H1 (cell line): ENCODE data around the gene GRB7. TPM values are rescaled to one million over a fixed set of nuclear protein-coding genes. Genes with fewer than 3 reads are reported as not detected.

Experiments used
- EGR1 ChIP-seq: IDR thresholded peaks from 2 replicates; pipeline ENCODE4 v1.6.1; 2011; ENCODE audit warnings: low read depth, low read length, borderline replicate concordance
- EP300 ChIP-seq, 2 experiments: IDR thresholded peaks; 1 replicate in 1 of 2; 2 replicates in 1 of 2; pipeline ENCODE4 v1.6.1; 2011 to 2012; ENCODE audit warnings: low read depth in 2 of 2, low read length in 2 of 2, mild to moderate bottlenecking in 2 of 2, borderline replicate concordance in 1 of 2, inconsistent platforms in 1 of 2, moderate library complexity in 1 of 2
- EZH2 ChIP-seq: fragments of 200-600 bp; sonication (generic); IDR thresholded peaks from 2 replicates; pipeline ENCODE4 v1.7.1; 2012; ENCODE audit warnings: low read depth, mild to moderate bottlenecking, moderate library complexity, low read length, inconsistent platforms; ENCODE audit not compliant: severe bottlenecking
- PHF8 ChIP-seq: fragments of 200-600 bp; sonication (generic); conservative IDR thresholded peaks from 2 replicates; pipeline ENCODE4 v1.7.1; 2012; ENCODE audit warnings: low read depth, mild to moderate bottlenecking, inconsistent platforms, low read length, moderate library complexity
- polyA plus RNA-seq, 7 experiments: library from polyadenylated mRNA; depleted of rRNA in 3 of 7; stranded (reverse) in 5 of 7; unstranded in 2 of 7; fragments of >200 nt in 5 of 7; fragments of 200-250 nt in 2 of 7; gene quantifications; 1 replicate in 5 of 7; 2 replicates in 1 of 7; 4 replicates in 1 of 7; pipeline versions ENCODE4 v1.2.1 to v1.2.3, GENCODE V29; 2011 to 2013; ENCODE audit warnings: missing spikeins in 2 of 7, mixed read lengths in 2 of 7
- total RNA-seq: library from RNA; stranded (reverse); fragmentation: NEBNext Ultra II Directional; extraction: Animal tissue kit (Norgen Biotek cat#: 25700); gene quantifications from 2 replicates; pipeline ENCODE4 v1.2.1, GENCODE V29; 2021
- TF ChIP-seq, protein P1 (sequence below): fragments of 300-600 bp; sonication (generic); IDR thresholded peaks from 2 replicates; pipeline ENCODE4 v1.7.1; 2012; ENCODE audit warnings: low read length, moderate library complexity, mild to moderate bottlenecking, inconsistent platforms; ENCODE audit not compliant: insufficient replicate concordance
- TF ChIP-seq, protein P2 (sequence below): IDR thresholded peaks from 2 replicates; pipeline ENCODE4 v1.6.1; 2011; ENCODE audit warnings: low read depth, mild to moderate bottlenecking, low read length; ENCODE audit not compliant: insufficient read depth
- TF ChIP-seq, protein P3 (sequence below): IDR thresholded peaks from 2 replicates; pipeline ENCODE4 v1.6.1; 2012; ENCODE audit warnings: inconsistent platforms

Gene GRB7
- total and polyA plus RNA-seq, 2 of the 8 experiments (the other 6 are each of a cell fraction or from before 2014, with no cell fraction given) = 32.2 to 41.5 TPM

DNA sequence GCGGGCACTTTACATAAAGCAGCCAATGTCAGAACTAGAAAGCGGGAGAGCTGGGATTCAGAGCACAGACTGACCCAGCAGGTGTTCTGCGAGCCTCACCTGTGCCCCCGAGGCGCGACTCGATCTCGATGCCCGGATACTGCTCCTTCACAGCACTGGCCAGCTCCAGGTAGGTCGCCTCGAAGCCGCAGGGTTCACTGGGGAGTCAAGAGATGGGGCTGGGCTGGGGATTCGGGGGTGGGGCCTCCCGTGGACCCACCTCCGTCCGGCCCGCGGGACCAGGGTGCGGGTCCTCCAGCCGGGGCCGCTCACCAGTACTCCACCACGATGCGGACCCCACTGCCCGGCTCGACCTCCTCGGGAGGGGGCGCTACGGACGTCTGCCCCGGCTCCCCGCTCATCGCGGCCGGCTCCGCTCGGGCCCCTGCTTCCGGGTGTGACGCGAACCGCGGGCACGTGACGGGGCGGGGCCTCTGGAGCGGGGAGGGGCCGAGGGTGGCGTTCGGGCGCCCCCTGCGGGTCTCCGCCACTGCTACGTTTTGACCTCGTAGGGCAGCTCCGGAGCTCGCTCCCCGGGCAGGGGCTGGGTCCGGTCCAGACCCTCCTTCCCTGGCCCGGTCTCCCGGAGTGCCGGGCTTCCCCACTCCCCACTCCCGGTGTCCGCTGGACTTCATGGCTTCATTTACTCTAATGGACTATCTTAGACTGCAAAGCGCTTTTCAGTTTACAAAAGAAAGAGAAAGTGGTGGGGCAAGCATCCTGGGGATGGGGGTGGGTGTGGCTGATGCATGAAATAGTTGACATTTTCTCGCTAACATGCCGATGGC lies 7.4 kb upstream of the GRB7 start, which contains the start of gene MIEN1 (continued):
- TF ChIP-seq, protein P1, sequence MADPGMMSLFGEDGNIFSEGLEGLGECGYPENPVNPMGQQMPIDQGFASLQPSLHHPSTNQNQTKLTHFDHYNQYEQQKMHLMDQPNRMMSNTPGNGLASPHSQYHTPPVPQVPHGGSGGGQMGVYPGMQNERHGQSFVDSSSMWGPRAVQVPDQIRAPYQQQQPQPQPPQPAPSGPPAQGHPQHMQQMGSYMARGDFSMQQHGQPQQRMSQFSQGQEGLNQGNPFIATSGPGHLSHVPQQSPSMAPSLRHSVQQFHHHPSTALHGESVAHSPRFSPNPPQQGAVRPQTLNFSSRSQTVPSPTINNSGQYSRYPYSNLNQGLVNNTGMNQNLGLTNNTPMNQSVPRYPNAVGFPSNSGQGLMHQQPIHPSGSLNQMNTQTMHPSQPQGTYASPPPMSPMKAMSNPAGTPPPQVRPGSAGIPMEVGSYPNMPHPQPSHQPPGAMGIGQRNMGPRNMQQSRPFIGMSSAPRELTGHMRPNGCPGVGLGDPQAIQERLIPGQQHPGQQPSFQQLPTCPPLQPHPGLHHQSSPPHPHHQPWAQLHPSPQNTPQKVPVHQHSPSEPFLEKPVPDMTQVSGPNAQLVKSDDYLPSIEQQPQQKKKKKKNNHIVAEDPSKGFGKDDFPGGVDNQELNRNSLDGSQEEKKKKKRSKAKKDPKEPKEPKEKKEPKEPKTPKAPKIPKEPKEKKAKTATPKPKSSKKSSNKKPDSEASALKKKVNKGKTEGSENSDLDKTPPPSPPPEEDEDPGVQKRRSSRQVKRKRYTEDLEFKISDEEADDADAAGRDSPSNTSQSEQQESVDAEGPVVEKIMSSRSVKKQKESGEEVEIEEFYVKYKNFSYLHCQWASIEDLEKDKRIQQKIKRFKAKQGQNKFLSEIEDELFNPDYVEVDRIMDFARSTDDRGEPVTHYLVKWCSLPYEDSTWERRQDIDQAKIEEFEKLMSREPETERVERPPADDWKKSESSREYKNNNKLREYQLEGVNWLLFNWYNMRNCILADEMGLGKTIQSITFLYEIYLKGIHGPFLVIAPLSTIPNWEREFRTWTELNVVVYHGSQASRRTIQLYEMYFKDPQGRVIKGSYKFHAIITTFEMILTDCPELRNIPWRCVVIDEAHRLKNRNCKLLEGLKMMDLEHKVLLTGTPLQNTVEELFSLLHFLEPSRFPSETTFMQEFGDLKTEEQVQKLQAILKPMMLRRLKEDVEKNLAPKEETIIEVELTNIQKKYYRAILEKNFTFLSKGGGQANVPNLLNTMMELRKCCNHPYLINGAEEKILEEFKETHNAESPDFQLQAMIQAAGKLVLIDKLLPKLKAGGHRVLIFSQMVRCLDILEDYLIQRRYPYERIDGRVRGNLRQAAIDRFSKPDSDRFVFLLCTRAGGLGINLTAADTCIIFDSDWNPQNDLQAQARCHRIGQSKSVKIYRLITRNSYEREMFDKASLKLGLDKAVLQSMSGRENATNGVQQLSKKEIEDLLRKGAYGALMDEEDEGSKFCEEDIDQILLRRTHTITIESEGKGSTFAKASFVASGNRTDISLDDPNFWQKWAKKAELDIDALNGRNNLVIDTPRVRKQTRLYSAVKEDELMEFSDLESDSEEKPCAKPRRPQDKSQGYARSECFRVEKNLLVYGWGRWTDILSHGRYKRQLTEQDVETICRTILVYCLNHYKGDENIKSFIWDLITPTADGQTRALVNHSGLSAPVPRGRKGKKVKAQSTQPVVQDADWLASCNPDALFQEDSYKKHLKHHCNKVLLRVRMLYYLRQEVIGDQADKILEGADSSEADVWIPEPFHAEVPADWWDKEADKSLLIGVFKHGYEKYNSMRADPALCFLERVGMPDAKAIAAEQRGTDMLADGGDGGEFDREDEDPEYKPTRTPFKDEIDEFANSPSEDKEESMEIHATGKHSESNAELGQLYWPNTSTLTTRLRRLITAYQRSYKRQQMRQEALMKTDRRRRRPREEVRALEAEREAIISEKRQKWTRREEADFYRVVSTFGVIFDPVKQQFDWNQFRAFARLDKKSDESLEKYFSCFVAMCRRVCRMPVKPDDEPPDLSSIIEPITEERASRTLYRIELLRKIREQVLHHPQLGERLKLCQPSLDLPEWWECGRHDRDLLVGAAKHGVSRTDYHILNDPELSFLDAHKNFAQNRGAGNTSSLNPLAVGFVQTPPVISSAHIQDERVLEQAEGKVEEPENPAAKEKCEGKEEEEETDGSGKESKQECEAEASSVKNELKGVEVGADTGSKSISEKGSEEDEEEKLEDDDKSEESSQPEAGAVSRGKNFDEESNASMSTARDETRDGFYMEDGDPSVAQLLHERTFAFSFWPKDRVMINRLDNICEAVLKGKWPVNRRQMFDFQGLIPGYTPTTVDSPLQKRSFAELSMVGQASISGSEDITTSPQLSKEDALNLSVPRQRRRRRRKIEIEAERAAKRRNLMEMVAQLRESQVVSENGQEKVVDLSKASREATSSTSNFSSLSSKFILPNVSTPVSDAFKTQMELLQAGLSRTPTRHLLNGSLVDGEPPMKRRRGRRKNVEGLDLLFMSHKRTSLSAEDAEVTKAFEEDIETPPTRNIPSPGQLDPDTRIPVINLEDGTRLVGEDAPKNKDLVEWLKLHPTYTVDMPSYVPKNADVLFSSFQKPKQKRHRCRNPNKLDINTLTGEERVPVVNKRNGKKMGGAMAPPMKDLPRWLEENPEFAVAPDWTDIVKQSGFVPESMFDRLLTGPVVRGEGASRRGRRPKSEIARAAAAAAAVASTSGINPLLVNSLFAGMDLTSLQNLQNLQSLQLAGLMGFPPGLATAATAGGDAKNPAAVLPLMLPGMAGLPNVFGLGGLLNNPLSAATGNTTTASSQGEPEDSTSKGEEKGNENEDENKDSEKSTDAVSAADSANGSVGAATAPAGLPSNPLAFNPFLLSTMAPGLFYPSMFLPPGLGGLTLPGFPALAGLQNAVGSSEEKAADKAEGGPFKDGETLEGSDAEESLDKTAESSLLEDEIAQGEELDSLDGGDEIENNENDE = no peak
- TF ChIP-seq, protein P2, sequence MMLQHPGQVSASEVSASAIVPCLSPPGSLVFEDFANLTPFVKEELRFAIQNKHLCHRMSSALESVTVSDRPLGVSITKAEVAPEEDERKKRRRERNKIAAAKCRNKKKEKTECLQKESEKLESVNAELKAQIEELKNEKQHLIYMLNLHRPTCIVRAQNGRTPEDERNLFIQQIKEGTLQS = peak; percentile 96
- TF ChIP-seq EGR1 (peak; percentile 18; the same call in 1 of the 2 replicates), EP300 (IDR thresholded peaks at IDR 0.05; ENCODE audit: borderline replicate concordance in 1 of 2, low read depth in 2 of 2, low read length in 2 of 2) (no peak; a peak in 1 of 3 replicates), EZH2 (no peak), PHF8 (peak; percentile 66)
- TF ChIP-seq, protein P3, sequence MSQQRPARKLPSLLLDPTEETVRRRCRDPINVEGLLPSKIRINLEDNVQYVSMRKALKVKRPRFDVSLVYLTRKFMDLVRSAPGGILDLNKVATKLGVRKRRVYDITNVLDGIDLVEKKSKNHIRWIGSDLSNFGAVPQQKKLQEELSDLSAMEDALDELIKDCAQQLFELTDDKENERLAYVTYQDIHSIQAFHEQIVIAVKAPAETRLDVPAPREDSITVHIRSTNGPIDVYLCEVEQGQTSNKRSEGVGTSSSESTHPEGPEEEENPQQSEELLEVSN = peak; percentile 35; the same call in 1 of the 2 replicates
